HL-60 (cell line): ENCODE results near the gene PHRF1.

ENCODE experiments used
- DNase-seq, 2 experiments: peaks; one replicate each; pipeline ENCODE4 v3.0.0-alpha.2; 2010 to 2020; ENCODE audit warnings: low read depth in 1 of 2, low spot score in 1 of 2
- H3K27ac ChIP-seq: fragments of 250-450 bp; sonication (Bioruptor Pico); replicated peaks from 2 replicates; pipeline ENCODE4 v1.5.1; 2020; ENCODE audit warnings: mild to moderate bottlenecking, moderate library complexity
- H3K27me3 ChIP-seq: fragments of 250-450 bp; sonication (Bioruptor Pico); 2 replicates; pipeline ENCODE4 v1.5.1; 2021; ENCODE audit warnings: mild to moderate bottlenecking, moderate library complexity; ENCODE audit not compliant: insufficient read depth, poor library complexity, severe bottlenecking
- H3K4me3 ChIP-seq: replicated peaks from 2 replicates; pipeline ENCODE4 v1.5.1; 2011; ENCODE audit warnings: mild to moderate bottlenecking, control low read depth, low read length; ENCODE audit not compliant: insufficient read depth
- CTCF ChIP-seq: IDR thresholded peaks from one replicate; pipeline ENCODE4 v1.5.1; 2011; ENCODE audit warnings: low read length, control low read depth, inconsistent platforms; ENCODE audit not compliant: insufficient read depth
- GABPA ChIP-seq: IDR thresholded peaks from 2 replicates; pipeline ENCODE4 v1.6.1; 2012; ENCODE audit warnings: low read depth
- POLR2AphosphoS5 ChIP-seq: IDR thresholded peaks from 2 replicates; pipeline ENCODE4 v1.6.1; 2012; ENCODE audit warnings: low read depth
- REST ChIP-seq: IDR thresholded peaks from 2 replicates; pipeline ENCODE4 v1.6.1; 2012; ENCODE audit warnings: low read depth; ENCODE audit not compliant: insufficient replicate concordance
- SPI1 ChIP-seq: IDR thresholded peaks from 2 replicates; pipeline ENCODE4 v1.6.1; 2012; ENCODE audit warnings: low read depth, mild to moderate bottlenecking, borderline replicate concordance

The PHRF1 gene

GRCh38 chr11:630871-631270 lies 54.6 kb downstream of the PHRF1 start:
- Histone ChIP-seq H3K27me3 (no peaks in the 10 kb centered on the region), H3K27ac (no peak overlapping the region), H3K4me3 (no peak overlapping the region)
- TF ChIP-seq CTCF, result no peak
- TF ChIP-seq REST, result no peak
- no peak for DNase-seq

- Histone ChIP-seq H3K27me3 (no peaks in the 10 kb centered on the region), H3K4me3 (no peak overlapping the region), H3K27ac (no peak overlapping the region)
- no peak for DNase-seq
- TF ChIP-seq REST, result no peak
- no peak for TF ChIP-seq POLR2AphosphoS5
- TF ChIP-seq GABPA, result no peak
- no peak for TF ChIP-seq CTCF
- no peak for TF ChIP-seq SPI1
These were observed 59.8 kb downstream of the PHRF1 start for GRCh38 chr11:635945-636510.

- TF ChIP-seq CTCF (no peak), REST (no peak), SPI1 (no peak), GABPA (no peak), POLR2AphosphoS5 (no peak)
- Histone ChIP-seq H3K4me3 (no peak within 1 kb of the TSS), H3K27me3 (no peaks in the 10 kb centered on the region), H3K27ac (no peak within 1 kb of the TSS)
- DNase-seq, result no peak
These were observed 60.5 kb downstream of the PHRF1 start, which contains the start of gene DRD4 for GRCh38 chr11:636511-637332. DRD4 (plus strand) TSS chr11:637269; CDS start chr11:637305, 36 bp downstream.
